NCI-H1105 treated with DMSO at 0.1 percent for 48 hours (cell line): ENCODE measurements around the gene TMEM255B.
"Not testable (repeated sequence)": the region's sequence is repeated elsewhere in the genome, so short reads cannot be mapped to it uniquely, and the experiment has no call there.

Experiments
- DNase-seq: peaks from one replicate; lab custom pipeline; 2025; lab: John Stamatoyannopoulos, UW

TMEM255B gene

DNA sequence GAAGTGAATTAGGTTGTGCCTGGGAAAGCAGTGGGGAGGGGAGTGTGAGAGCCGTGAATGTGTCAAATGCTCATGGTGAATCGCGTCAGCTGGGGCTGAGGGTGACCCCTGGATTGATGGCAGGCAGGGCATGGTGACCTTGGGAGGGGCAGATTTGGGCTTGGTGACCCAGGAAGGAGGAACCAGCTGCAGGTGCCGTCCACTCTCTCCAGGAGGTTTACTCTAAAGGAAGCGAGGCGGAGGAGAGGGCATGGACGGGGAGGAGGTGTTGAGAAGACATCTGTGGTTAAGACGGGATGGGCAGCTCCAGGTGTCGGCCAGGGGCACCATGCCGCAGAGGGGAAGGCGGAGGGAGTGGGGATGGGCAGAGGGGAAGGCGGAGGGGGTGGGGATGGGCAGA lies 28.7 kb downstream of the TMEM255B start:
- no peak for DNase-seq

DNA sequence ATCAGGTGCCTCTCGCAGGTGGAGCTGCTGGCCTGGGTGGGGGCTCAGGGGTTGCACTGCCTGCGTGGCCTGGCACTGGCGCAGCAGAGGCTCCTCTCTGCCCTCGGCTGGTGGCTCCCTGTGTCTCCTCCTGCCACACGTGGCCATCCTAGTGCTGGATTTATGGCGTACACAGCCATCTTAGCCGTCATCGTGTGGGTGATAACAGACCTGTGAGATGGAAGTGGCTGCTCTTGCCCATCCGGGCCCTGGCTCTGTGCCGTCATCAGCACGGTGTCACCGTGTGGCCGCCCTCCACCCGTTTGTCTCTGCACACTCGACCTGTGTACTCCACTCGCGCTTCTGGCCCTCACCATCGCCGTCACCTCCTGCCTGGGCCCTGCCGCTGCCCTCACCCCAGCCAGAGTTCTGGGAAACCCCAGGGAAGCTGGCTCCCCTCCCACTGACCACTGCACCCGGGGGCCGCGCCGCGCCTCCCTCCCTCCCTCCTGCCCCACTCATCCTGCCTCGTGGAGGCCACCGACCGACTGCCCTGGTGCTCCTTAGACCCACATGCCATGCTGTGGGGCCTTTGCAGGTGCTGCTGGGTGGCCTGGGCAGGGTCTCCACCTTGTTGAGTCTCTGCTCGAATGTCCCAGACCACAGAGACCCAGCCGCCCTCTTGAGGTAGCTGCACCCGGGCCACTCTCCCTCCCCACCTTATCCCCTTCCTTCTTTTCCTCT lies 29.5 kb downstream of the TMEM255B start:
- no peak for DNase-seq

DNA sequence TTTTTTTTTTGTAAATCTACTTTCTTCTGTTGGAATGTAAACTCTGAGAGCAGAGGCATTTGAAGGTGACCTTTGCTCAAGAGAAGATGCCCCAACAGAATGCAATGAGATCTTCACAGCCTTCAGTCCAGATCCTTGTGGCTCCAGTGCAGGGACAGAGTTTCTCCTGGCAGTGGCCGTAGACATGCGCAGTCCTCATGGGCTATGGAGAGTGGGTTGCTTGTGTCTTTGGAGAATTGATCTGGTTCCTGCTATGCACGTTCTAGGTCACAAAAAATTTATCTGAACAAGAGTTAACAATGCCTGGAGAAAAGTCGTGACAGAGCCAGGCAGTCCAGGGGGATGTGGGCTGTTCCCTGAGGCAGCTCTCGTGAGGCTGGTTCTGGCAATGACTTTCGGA lies 30.1 kb downstream of the TMEM255B start:
- DNase-seq: no peak

DNA sequence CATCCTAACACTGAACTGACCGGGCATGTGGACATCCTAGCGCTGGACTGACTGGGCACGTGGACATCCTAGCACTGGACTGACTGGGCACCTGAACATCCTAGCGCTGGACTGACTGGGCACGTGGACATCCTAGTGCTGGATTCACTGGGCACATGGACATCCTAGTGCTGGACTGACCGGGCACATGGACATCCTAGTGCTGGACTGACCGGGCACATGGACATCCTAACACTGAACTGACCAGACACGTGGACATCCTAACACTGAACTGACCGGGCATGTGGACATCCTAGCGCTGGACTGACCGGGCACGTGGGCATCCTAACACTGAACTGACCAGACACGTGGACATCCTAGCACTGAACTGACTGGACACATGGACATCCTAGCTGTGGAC lies 30.9 kb downstream of the TMEM255B start:
- DNase-seq: not testable (repeated sequence)

DNA sequence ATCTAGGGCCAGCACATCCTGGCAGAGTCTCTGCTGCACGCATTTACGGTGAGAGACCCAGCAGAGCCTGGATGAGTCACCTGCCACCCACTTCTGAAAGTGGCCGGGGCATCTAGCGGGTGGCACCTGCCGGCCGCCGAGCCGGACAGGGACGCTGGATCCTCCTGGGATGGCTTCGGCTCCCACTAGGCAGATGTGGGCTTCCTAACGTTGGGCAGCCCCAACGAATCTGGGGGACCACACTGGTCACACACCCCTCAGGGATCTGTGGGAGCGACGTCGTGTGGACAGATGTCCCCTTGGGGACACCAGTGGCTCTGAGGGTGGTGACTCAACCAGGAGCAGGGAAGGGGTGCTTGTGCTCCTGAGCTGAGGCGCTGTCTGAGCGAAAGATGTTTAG lies 32.2 kb downstream of the TMEM255B start:
- DNase-seq: no peak

DNA sequence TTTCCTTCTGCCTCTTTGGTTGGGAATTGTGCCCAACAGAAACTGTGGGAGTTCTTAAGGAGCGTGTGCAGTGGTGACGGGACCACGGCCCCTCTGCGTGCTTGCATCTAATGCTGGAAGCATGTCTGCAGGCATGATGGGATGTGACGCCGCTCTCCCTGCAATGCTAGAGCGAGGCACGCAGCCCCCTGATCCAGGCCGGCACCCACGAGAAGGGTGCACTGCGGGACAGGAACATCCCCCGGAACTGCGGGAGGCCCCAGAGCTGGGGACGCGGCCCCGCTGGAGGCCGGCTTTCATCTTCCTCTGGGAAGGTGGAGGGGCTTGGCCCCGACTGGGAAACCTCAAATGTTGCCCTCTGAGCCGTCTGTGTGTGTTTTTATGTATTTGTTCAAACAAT lies 32.7 kb downstream of the TMEM255B start:
- no peak for DNase-seq

DNA sequence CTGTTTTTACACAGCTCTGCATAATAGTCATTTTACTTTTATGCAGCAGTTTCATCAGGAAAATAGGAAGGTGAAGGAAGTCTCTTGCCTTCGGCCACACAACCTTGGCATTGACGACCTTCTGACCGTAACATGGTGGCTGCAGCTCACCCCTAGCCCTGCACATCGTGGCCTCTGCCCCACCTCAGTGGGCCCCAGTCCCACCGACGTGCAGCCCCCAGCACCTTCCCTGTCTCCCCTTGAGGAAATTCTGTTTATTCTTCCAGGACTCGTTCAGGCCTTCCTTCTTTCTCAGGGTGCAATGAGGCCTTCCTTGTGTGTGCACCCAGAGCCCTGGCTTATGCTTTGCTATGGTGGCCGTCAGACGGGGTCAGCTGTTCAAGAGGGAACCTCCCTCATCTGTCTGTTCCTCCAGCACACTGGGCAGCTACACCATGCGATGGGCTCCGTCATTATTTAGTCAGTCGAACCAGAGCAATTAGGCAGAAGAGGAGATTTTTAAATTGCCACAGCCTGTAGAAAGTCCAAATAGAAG lies 33.3 kb downstream of the TMEM255B start:
- DNase-seq: no peak

DNA sequence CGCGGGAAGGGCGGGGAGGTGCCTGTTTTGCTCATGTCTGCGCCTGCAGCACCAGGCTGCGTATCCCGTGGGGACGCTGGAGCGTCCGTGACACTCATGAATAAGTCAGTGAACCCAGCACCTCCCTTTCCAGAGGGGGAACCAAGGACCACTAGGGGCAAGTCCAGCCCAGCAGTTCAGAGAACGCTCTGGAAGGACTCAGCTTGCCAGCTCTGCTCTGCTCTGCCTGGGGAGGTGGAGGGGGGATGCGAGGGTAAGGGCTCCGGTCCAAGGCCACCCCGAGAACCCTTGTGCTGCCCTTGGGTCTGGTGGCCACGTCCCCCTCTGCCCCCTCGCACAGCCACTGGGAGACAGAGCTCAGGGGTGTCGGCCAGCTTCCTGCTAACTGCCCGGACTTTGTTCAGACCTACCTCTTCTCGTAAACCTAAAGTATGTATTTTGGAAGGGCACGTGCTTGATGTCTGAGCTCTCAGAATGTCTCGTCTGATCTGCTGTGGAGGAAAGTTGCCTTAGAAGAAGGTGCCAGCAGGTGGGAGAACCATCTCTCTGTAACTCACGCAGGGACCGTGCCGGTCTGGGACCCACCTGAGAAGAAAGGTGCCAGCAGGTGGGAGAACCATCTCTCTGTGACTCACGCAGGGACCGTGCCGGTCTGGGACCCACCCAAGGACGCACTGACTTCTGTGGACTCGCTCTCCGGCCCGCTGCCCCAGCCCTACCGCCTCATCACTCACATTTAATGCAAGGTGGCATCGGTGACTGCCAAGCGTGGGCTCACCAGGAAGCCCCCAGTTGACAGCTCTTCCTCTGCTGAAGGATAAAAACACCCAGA lies 34.1 kb downstream of the TMEM255B start:
- DNase-seq: no peak

DNA sequence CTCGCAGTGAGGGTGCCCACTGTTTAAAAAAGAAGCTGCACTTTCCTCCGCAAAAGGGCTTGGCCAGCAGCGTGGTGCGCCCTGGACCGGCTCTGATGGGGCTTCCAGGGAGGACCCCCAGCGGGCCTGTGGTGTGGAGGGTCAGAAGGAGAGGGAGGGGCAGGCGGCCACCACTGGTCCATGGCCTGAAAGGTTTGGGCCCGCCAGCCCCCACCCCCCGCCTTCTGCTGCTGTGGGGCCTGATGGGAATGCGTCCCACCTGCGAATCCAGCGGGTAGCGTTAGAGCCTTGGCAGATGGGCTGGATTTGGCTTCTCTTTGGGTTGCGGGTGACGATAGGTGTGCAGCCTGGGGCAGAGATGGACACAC lies 34.7 kb downstream of the TMEM255B start:
- no peak for DNase-seq

DNA sequence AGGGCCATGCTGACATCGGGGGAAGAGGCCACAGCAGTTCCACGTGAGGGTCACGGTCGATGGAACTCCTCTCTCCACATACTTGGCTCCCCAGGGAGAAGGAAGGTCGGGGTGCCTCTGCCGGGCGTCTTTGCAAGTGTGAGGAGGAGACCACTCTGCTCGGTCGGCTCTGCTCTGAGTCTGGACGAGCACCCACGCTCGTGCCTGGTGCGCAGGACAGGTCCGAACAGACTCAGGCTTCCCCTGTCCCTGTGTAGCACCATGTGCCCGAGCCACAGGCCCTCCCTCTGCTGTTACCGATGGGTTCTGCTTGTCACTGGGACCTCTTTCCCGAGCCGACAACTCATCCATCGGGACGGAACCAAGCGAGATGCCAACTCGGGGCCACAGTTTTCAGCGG lies 35.1 kb downstream of the TMEM255B start:
- DNase-seq: no peak

DNA sequence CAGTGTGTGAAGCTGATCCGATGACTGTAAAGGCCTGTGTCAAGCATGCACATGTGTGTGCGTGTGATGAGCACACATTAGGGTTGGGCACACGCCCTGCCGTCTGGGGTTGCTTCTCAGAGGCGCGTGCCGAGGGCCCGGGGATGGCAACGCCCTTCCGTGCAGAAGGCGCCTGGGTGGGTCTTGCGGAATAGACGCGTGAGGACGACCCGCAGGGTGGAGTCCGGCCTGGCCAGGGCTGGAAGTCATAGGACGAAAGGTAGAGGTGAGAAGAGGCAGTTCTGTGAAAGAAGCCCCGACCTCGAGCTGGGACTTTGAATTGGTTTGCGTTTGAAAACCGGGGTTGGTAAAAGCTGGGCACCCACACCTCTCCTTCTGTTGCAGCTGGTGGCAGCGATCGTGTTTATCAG lies 35.7 kb downstream of the TMEM255B start:
- DNase-seq: no peak

DNA sequence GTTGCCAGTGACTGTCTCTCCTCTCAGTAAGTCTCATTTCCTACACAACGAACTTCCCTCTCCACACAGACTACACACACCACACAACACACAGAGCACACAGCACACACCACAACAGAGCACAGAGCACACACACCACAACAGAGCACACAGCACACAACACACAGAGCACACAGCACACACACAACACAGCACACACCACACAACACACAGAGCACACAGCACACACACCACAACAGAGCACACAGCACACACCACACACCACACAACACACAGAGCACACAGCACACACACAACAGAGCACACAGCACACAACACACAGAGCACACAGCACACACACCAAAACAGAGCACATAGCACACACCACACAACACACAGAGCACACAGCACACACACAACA lies 36.3 kb downstream of the TMEM255B start:
- DNase-seq: not testable (repeated sequence)

DNA sequence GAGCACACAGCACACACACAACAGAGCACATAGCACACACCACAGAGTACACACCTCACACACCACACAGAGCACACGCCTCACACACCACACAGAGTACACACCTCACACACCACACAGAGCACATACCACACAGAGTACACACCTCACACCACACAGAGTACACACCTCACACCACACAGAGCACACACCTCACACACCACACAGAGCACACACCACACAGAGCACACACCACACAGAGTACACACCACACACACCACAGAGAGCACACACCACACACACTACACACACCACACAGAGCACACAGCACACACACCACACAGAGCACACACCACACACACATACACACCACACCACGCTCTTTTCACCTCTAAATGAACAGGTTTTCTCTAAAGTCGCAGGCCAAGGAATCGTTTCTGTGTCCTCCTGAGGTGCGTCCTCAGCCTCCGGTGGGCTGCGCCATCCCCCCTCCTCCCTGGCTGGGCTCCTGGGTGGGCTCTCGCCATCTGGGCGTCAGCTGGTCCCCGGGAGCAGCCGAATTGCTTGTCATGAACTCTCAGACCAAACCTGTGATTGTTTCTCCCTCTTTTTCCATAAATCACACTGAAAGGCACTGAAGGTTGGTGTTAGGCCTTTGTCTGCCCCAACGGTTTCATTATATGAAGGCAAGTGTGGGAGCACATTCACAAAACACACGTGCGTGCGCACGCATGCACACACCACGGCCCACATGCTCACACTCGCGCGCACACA lies 37.4 kb downstream of the TMEM255B start:
- DNase-seq: no peak

DNA sequence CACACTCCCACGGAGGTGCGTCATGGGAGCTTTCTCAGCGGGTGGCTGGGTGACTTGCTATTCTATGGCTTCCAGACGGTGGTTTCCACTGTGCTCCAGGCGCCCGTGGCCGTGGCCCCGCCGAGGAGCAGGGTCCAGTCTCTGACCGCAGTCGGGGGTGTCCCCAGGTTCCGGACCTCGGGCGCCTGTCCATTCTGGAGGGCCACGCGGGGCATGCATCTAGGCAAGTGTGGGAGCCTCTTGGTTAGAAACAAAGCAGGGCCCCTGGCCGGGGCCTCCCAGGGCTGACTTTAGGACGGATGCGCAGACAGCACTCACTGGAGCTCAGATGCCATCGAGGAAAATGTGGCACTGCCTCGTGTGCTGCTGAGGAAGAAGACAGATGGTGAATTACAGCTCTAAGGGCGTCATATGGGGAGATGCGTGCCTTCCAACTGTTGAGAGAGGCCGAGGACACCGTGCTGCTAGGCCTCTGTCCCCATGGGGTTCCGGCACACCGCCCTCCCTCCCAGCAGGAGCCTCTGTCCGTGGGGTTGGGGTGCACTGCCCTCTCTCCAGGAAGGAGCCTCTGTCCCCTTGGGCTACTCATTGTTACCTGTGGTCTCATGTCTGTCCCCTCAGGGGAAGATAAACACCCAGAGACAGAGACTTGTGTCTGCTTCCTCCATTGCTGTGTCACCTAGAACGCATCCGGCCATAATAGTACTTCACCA lies 38.1 kb downstream of the TMEM255B start:
- no peak for DNase-seq

DNA sequence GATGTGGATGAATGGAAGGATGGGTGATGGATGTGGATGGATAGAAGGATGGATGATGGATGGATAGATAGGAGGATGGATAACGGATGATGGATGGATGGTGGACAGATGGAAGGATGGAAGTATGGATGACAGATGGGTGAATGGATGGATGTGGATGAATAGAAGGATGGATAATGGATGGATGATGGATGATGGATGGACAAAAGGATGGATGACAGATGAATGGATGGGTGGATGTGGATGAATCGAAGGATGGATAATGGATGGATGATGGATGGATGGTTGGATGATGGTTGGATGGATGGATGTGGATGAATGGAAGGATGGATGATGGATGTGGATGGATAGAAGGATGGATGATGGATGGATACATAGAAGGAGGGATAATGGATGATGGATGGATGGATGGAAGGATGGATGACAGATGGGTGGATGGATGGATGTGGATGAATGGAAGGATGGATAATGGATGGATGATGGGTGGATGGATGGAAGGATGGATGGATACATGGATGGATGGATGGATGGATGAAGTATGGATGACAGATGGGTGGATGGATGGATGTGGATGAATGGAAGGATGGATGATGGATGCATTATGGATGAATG lies 39.3 kb downstream of the TMEM255B start:
- no peak for DNase-seq

DNA sequence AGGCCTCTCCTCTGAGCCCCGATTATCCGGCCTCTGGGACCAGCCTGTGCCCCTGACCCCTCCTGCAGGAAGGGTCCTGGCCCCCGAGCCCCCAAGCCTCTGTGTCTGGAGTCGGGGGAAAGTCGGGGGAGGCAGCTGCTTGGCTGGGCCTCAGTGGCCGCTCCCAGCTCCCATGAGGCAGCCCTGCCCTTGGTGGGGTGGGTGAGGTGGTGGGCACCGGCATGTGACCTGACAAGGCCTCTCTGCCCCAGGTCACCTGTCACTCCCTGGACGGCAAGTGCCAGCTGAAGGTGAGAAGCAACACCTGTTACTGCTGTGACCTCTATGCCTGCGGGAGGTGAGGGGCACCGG lies 41.5 kb downstream of the TMEM255B start:
- DNase-seq: no peak

DNA sequence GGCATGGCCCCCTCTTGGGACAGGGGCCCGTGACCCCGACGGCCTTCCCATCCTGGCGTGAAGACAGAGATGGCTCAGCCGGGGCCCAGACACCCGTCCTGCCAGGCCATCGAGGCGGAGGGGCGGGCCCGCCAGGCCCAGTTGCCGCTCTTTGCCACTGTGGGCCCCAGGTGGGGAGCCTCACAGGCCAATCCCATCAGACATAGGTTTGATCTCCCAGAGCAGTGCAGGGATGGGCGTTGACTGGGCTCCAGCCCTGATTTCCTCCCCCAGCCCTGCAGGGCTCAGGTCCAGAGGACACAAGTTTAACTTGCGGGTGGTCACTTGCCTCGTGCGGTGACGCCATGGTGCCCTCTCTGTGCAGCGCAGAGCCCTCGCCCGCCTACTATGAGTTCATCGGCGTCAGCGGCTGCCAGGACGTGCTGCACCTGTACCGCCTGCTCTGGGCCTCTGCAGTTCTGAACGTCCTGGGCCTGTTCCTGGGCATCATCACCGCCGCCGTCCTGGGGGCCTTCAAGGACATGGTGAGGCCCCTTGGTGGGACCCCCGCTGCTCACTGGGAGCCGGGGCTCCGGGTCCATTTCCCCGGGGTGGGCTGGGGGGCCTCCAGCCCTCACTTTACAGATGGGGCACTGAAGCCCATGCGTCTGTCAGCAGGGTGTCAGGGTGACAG lies 42.4 kb downstream of the TMEM255B start:
- no peak for DNase-seq

DNA sequence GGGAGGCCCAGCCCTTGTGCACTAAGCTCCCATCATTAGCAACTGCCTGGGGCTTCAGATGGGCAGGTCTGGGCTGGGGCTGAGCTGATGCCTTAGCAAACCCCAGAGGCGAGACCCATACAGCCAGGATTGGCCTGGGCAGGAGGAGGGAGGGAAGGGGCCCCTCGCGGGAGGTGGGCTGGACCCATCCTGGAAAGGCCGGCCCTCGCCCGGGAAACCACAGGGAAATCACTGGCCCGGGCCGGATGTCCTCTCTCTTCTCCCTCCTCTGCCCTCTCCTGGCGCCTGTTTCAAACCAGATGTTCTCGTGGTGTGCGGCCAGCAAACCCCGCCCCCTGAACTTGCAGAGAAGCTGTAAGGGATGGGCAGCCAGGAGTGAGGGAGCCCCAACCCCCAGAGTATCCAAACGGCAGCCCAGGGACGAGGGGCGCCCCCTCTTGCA lies 43.1 kb downstream of the TMEM255B start:
- no peak for DNase-seq

DNA sequence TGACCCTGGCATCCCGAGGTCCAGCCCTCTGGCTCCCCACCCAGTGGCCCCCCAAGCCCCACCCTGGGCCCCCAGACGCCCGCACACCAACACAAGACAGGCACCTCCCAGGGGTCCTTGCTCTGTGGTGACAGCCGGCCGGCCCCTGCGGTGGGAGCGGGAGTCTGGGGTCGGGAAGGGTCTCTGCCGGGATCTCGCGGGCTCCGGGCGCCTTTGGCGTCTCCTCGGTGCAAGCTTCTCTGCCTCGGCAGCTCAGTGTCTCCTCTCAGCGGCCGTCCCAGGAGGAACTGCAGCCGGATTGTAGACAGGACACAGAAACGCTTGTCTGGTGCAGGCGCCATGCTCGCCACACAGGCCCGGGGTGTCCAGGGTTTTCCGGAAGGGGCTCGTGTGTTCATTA lies 43.7 kb downstream of the TMEM255B start:
- no peak for DNase-seq

DNA sequence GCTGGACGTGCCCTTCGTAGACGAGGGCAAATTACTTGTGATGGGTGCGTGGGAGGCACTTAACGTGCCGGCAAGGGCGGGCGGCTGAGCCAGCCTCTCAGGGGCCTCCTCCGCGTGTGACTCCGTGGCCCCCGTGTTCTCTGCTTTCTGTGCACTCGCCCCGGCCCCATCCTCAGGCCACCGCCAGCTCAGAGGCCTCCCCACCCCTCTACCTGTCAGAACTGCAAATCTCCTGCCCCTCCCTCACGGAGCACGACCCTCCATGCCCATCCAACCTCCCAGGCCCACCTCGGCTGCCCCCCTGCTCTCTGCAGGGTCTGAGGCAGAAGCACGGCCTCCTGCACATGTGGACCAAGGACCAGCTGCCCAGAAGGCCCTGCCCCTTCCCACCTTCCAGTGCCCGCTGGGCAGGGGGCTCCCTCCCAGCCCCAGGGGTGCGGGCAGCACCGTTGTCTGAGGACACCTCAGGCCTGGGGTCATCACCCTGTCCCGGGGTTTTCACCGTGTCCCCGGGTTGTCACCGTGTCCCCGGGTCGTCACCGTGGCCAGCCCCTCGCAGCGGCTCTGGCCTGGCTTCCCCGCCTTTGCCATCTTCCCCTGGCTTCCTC lies 44.5 kb downstream of the TMEM255B start:
- DNase-seq: no peak
